DOHH2 (cell line): ENCODE data around the gene TULP4.
"Not testable (repeated sequence)": the region's sequence is repeated elsewhere in the genome, so short reads cannot be mapped to it uniquely, and the experiment has no call there.

Experiments
- H3F3A ChIP-seq: fragments of 200-600 bp; sonication (generic), shearing (Covaris generic); 2 replicates; pipeline ENCODE4 v1.6.0; 2016; ENCODE audit warnings: antibody characterized with exemption, mild to moderate bottlenecking; ENCODE audit not compliant: control insufficient read depth, insufficient read depth
- H3K27ac ChIP-seq: fragments of 200-600 bp; sonication (generic); 2 replicates; pipeline ENCODE4 v1.5.1; 2014; ENCODE audit warnings: low read depth, mild to moderate bottlenecking, low read length, moderate library complexity
- H3K27me3 ChIP-seq: fragments of 200-600 bp; sonication (generic); 2 replicates; pipeline ENCODE4 v1.6.1; 2014; ENCODE audit warnings: mild to moderate bottlenecking, low read length, mixed read lengths; ENCODE audit not compliant: control insufficient read depth
- H3K36me3 ChIP-seq: fragments of 200-600 bp; sonication (generic); 2 replicates; pipeline ENCODE4 v1.6.1; 2014; ENCODE audit warnings: mild to moderate bottlenecking, low read length, moderate library complexity, mixed read lengths; ENCODE audit not compliant: control insufficient read depth
- H3K4me1 ChIP-seq: fragments of 200-600 bp; sonication (generic); 2 replicates; pipeline ENCODE4 v1.6.1; 2014; ENCODE audit warnings: mild to moderate bottlenecking, low read length, mixed read lengths; ENCODE audit not compliant: control insufficient read depth
- H3K4me2 ChIP-seq: fragments of 200-600 bp; sonication (generic); 2 replicates; pipeline ENCODE4 v1.6.0; 2014; ENCODE audit warnings: mild to moderate bottlenecking, low read length, moderate library complexity
- H3K4me3 ChIP-seq: fragments of 200-600 bp; sonication (generic); 2 replicates; pipeline ENCODE4 v1.5.1; 2014; ENCODE audit warnings: mild to moderate bottlenecking, low read length, mixed read lengths
- H3K79me2 ChIP-seq: fragments of 200-600 bp; sonication (generic); 2 replicates; pipeline ENCODE4 v1.6.1; 2014; ENCODE audit warnings: mild to moderate bottlenecking, low read length, mixed read lengths; ENCODE audit not compliant: control insufficient read depth
- H3K9me2 ChIP-seq: fragments of 200-600 bp; sonication (generic); replicated peaks from 2 replicates; pipeline ENCODE4 v1.6.1; 2014; ENCODE audit warnings: mild to moderate bottlenecking, low read length, mixed read lengths; ENCODE audit not compliant: control insufficient read depth
- H3K9me3 ChIP-seq: fragments of 200-600 bp; sonication (generic); 2 replicates; pipeline ENCODE4 v1.6.1; 2014; ENCODE audit warnings: antibody characterized with exemption, low read length, mixed read lengths; ENCODE audit not compliant: control insufficient read depth, insufficient read depth
- H4K20me1 ChIP-seq: fragments of 200-600 bp; sonication (generic); 2 replicates; pipeline ENCODE4 v1.6.0; 2014; ENCODE audit warnings: low read depth, mild to moderate bottlenecking, antibody characterized with exemption, low read length, moderate library complexity; ENCODE audit not compliant: control insufficient read depth, insufficient read depth
- EZH2phosphoT487 ChIP-seq: fragments of 200-600 bp; sonication (generic); IDR thresholded peaks from 2 replicates; pipeline ENCODE4 v1.6.1; 2017; ENCODE audit warnings: borderline replicate concordance, mild to moderate bottlenecking, antibody characterized with exemption, low read length, moderate library complexity, mixed read lengths
- TF ChIP-seq, protein P1 (sequence below): fragments of 200-600 bp; sonication (generic); IDR thresholded peaks from one replicate; pipeline ENCODE4 v1.5.1; 2014; ENCODE audit warnings: antibody characterized with exemption, mild to moderate bottlenecking, low read depth, low read length; ENCODE audit not compliant: poor library complexity, severe bottlenecking

TULP4 gene

DNA sequence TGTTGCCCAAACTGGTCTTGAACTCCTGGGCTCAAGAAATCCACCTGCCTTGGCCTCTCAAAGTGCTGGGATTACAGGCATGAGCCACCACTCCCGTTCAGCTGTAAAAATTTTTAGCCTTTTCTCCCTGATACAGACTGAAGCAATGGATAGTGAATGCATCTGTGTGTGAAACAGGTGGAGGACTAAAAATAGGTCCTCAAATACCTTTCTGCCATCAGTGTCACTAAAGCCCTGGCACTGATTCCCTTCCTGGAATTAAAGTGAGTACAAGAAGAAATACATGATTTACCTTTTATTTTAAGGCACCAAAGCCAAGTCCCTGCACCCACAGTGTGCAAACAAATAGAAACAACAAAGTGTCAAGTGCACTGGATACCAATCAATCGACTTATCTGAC lies 25.1 kb downstream of the TULP4 start:
- Histone ChIP-seq H3F3A (no peaks in the 10 kb centered on the region), H3K4me1 (peaks cover 9% of the 10 kb centered on the region), H3K4me2 (no peak overlapping the region), H4K20me1 (no peaks in the 10 kb centered on the region), H3K36me3 (peaks cover 8% of the 10 kb centered on the region; the same call in 1 of the 2 replicates), H3K4me3 (no peak overlapping the region), H3K79me2 (peaks cover 49% of the 10 kb centered on the region), H3K9me3 (no peaks in the 10 kb centered on the region), H3K27me3 (no peaks in the 10 kb centered on the region), H3K9me2 (no peaks in the 10 kb centered on the region), H3K27ac (no peak overlapping the region)
- TF ChIP-seq, protein P1, sequence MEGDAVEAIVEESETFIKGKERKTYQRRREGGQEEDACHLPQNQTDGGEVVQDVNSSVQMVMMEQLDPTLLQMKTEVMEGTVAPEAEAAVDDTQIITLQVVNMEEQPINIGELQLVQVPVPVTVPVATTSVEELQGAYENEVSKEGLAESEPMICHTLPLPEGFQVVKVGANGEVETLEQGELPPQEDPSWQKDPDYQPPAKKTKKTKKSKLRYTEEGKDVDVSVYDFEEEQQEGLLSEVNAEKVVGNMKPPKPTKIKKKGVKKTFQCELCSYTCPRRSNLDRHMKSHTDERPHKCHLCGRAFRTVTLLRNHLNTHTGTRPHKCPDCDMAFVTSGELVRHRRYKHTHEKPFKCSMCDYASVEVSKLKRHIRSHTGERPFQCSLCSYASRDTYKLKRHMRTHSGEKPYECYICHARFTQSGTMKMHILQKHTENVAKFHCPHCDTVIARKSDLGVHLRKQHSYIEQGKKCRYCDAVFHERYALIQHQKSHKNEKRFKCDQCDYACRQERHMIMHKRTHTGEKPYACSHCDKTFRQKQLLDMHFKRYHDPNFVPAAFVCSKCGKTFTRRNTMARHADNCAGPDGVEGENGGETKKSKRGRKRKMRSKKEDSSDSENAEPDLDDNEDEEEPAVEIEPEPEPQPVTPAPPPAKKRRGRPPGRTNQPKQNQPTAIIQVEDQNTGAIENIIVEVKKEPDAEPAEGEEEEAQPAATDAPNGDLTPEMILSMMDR: no peak
- TF ChIP-seq EZH2phosphoT487: no peak

DNA sequence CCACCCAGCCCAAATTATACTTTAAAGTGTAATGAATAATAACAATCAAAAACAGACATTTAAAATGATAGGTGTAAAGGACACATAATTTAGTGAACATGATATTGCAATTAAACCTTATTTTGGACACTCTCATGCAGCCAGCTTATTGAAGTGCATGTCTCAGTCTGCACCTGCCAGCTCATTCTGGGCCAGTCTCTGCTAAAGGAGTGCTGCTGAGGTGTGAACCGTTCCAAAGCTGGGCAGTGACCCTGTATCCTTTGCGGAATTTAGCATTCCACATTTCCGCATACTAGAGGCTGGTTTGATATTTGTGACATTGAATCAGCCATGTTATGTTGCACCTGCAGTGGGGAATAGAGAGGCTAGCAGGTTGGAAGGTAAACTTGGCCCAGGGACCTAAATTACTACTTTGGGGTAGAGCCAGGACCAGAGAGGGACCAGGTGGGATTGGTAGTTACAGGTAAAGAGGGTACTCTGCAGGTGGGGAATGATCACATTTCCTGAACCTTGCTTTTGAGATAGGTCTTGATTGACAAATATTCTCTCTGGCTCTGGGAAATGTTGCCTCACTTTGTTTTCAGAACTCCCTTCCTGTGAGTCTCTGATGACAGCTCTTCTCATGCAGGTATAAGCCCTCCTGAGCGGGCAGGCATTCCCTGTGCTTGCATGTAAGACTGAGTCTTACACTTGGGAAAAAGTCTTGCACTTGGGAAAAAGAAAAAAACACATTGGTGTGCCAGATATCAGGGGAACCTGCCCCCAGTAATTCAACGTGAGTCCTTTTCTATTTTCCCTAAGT lies 26.2 kb downstream of the TULP4 start:
- no peak overlapping the region for H3K27ac ChIP-seq
- H3F3A ChIP-seq: no peaks in the 10 kb centered on the region
- H3K4me2 ChIP-seq: no peak overlapping the region
- no peaks in the 10 kb centered on the region for H3K27me3 ChIP-seq
- TF ChIP-seq, protein P1: no peak
- peaks cover 12% of the 10 kb centered on the region; the same call in 1 of the 2 replicates for H3K36me3 ChIP-seq
- peaks cover 3% of the 10 kb centered on the region for H3K9me3 ChIP-seq
- no peak overlapping the region for H3K4me3 ChIP-seq
- H3K4me1 ChIP-seq: peaks cover 9% of the 10 kb centered on the region
- H3K9me2 ChIP-seq: no peaks in the 10 kb centered on the region
- H3K79me2 ChIP-seq: peaks cover 52% of the 10 kb centered on the region
- no peaks in the 10 kb centered on the region for H4K20me1 ChIP-seq

DNA sequence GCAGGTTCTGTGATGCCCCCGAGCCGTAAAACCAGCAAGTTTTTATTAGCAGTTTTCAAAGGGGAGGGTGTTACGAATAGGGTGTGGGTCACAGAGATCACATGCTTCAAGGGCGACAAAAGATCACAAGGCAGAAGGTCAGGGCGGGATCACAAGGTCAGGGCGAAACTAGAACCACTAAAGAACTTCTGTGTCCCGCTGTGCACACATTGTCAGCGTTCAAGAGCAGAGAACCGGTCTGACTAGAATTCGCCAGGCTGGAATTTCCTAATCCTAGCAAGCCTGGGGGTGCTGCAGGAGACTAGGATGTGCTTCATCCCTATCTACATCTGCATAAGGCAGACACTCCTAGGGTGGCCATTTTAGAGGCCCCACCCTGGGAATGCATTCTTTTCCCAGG lies 26.9 kb downstream of the TULP4 start:
- not testable (repeated sequence) for H3K9me2 ChIP-seq, H3K4me3 ChIP-seq, H3K4me1 ChIP-seq, H4K20me1 ChIP-seq, H3K9me3 ChIP-seq, H3K4me2 ChIP-seq, H3K27me3 ChIP-seq, H3F3A ChIP-seq, H3K27ac ChIP-seq
- H3K36me3 ChIP-seq: peaks cover 12% of the 10 kb centered on the region; the same call in 1 of the 2 replicates
- H3K79me2 ChIP-seq: peaks cover 48% of the 10 kb centered on the region

DNA sequence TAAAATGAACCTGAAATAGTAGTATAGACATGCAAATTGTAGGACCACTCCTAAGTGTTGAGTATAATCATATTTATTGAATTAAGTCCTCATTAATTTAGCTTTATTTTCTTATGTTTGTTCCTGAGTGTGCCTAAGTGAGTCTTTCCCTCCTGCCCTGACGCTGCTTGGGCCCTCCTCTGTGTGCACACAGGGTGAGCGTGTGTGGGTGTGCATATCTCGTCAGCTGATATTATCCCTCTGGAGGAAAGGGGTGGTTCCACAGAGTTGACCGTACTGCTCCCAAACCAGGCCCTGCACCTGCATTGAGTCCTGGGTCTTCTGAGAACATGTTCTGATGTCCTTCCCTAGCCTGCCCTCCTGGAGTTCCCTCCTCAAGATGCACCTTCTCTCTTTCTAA lies 28.0 kb downstream of the TULP4 start:
- no peak overlapping the region for H3K27ac ChIP-seq

More for the DNA sequence above, 28.0 kb downstream of the TULP4 start:
- H4K20me1 ChIP-seq: no peaks in the 10 kb centered on the region
- no peaks in the 10 kb centered on the region for H3K9me2 ChIP-seq
- peaks cover 3% of the 10 kb centered on the region for H3K9me3 ChIP-seq
- 0 out of 2 replicates have a peak, but pooled peaks cover 5% of the 10 kb centered on the region for H3K4me1 ChIP-seq
- no peak overlapping the region for H3K4me3 ChIP-seq
- no peaks in the 10 kb centered on the region for H3F3A ChIP-seq
- peaks cover 12% of the 10 kb centered on the region; the same call in 1 of the 2 replicates for H3K36me3 ChIP-seq
- no peak overlapping the region for H3K4me2 ChIP-seq
- no peaks in the 10 kb centered on the region for H3K27me3 ChIP-seq
- peaks cover 46% of the 10 kb centered on the region for H3K79me2 ChIP-seq
- TF ChIP-seq, protein P1: no peak
- no peak for TF ChIP-seq EZH2phosphoT487
